Neutrophil (primary cell): ENCODE data around the gene PHAF1.

Source experiments
- H3K27ac ChIP-seq: fragments of 200-600 bp; sonication (generic); 2 replicates; pipeline ENCODE4 v1.5.1; 2016; ENCODE audit warnings: mild to moderate bottlenecking, moderate library complexity
- H3K27me3 ChIP-seq: fragments of 200-600 bp; sonication (generic); 2 replicates; pipeline ENCODE4 v1.6.0; 2016; ENCODE audit warnings: mild to moderate bottlenecking
- H3K36me3 ChIP-seq: fragments of 200-600 bp; sonication (generic); 2 replicates; pipeline ENCODE4 v1.5.1; 2017
- H3K4me1 ChIP-seq, 2 experiments: fragments of 200-600 bp in 1 of 2; sonication (generic) in 1 of 2; 1 replicate in 1 of 2; 2 replicates in 1 of 2; pipeline versions ENCODE4 v1.5.1 to v1.6.1; 2013 to 2016; ENCODE audit warnings: low read depth in 1 of 2, low read length in 1 of 2, mild to moderate bottlenecking in 1 of 2, moderate library complexity in 1 of 2; ENCODE audit not compliant: control insufficient read depth in 1 of 2, insufficient read depth in 1 of 2
- H3K4me3 ChIP-seq, 2 experiments: fragments of 200-600 bp in 1 of 2; sonication (generic) in 1 of 2; 1 replicate in 1 of 2; 2 replicates in 1 of 2; pipeline ENCODE4 v1.5.1; 2013 to 2016; ENCODE audit warnings: low read depth in 1 of 2, low read length in 1 of 2, mild to moderate bottlenecking in 1 of 2, moderate library complexity in 1 of 2
- H3K9me3 ChIP-seq: fragments of 200-600 bp; sonication (generic); 2 replicates; pipeline ENCODE4 v1.5.1; 2016
- CTCF ChIP-seq: fragments of 200-600 bp; sonication (generic); IDR thresholded peaks from 2 replicates; pipeline ENCODE4 v1.5.1; 2016; ENCODE audit warnings: antibody characterized with exemption

PHAF1 gene

DNA sequence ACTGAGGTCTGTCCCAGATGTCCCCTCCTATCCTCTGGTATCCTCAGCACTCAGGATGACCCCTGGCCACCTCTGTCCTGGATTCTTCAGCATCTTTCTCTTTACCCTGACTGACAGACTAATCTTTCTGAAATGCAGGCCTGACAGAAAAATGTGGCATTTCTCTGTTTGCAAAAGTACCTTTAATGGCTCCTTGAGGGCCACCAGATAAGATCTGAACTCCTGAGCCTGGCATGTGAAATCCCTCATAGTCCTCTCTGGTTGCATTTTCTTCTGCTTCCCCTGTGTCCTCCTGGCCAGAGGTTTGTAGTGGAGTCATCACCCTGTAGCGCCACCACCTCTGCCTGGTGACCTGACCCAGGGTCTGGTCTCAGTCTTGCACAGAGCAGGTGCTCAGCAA, 87.1 kb downstream of the PHAF1 start:
- Histone ChIP-seq H3K27ac (no peak overlapping the region), H3K9me3 (no peaks in the 10 kb centered on the region), H3K36me3 (peaks cover 83% of the 10 kb centered on the region), H3K27me3 (no peaks in the 10 kb centered on the region), H3K4me3 (no peak overlapping the region), H3K4me1 (peaks cover 15 to 20% of the 10 kb centered on the region in 2 experiments)
- no peak for TF ChIP-seq CTCF

DNA sequence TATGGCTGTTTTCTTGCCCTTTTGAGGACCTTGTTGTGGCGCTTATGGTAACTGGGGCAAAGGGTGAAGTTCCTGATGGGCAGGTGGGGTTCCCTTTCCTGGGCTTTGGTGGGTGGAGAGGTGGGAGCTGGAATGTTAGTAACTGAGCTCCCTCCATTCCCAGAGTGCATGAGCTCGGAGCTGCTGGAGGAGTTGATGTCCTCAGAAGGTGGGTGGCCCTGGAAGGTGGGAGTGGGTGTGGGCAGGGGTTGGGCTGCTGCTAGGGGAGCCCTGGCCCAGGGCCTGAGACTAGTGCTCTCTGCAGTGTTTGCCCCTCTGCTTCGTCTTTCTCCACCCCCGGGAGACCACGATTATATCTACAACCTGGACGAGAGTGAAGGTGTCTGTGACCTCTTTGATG, 88.0 kb downstream of the PHAF1 start:
- Histone ChIP-seq H3K4me1 (peaks cover 9 to 14% of the 10 kb centered on the region in 2 experiments), H3K36me3 (peaks cover 91% of the 10 kb centered on the region), H3K27me3 (no peaks in the 10 kb centered on the region), H3K9me3 (no peaks in the 10 kb centered on the region), H3K4me3 (no peak overlapping the region), H3K27ac (no peak overlapping the region)
- TF ChIP-seq CTCF = no peak
